ENCODE data around the gene DSC2. TPM values are rescaled to one million over a fixed set of nuclear protein-coding genes. Genes with fewer than 3 reads are reported as not detected.

The DSC2 gene
- total RNA-seq, 1 donor from 2014 or later, result 48.7 TPM

DNA sequence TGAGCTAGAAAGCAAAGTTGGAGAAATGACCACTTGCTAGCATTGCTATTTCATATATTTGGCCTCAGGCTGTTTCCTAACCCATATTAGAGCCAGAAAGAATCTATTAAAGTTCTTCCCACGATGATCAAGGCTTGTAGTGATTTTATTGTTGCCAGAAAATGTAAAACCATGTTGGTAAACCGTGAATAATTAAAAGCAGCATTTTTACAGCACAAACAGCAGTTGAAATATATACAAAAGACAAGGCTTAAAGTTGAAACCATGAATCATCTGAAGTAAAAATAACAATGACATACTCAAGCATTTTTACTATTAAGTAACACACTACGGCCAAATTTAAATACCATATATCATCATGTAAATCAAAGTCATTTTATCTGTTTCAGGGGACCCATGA is 32.0 kb downstream of the DSC2 start:
- no peak overlapping the region for H3K4me2 ChIP-seq (ENCODE audit: low read length)
- H3K36me3 ChIP-seq (ENCODE audit: insufficient read depth, low read length), result no peaks in the 10 kb centered on the region
- no peak overlapping the region for H2AFZ ChIP-seq (ENCODE audit: low read depth, low read length)
- H3K4me3 ChIP-seq (ENCODE audit: insufficient read depth, low read depth, low read length), result no peak overlapping the region
- peak; percentile 37 for DNase-seq (ENCODE audit: low read depth)
- no peaks in the 10 kb centered on the region for H3K27me3 ChIP-seq (ENCODE audit: insufficient read depth, low read length)
- peaks cover 3% of the 10 kb centered on the region for H3K4me1 ChIP-seq (ENCODE audit: insufficient read depth, low read length)
- no peaks in the 10 kb centered on the region for H3K9me3 ChIP-seq (ENCODE audit: insufficient read depth, low read depth, low read length)
- no peaks in the 10 kb centered on the region for H3K9me3 Mint-ChIP-seq (ENCODE audit: unreplicated experiment)
- H3K27ac Mint-ChIP-seq (ENCODE audit: unreplicated experiment), result no peak overlapping the region
- peaks cover 3% of the 10 kb centered on the region for H3K36me3 Mint-ChIP-seq (ENCODE audit: low read depth, unreplicated experiment)
- no peaks in the 10 kb centered on the region for H4K20me1 ChIP-seq (ENCODE audit: insufficient read depth, low read length)
- TF ChIP-seq, protein P1, sequence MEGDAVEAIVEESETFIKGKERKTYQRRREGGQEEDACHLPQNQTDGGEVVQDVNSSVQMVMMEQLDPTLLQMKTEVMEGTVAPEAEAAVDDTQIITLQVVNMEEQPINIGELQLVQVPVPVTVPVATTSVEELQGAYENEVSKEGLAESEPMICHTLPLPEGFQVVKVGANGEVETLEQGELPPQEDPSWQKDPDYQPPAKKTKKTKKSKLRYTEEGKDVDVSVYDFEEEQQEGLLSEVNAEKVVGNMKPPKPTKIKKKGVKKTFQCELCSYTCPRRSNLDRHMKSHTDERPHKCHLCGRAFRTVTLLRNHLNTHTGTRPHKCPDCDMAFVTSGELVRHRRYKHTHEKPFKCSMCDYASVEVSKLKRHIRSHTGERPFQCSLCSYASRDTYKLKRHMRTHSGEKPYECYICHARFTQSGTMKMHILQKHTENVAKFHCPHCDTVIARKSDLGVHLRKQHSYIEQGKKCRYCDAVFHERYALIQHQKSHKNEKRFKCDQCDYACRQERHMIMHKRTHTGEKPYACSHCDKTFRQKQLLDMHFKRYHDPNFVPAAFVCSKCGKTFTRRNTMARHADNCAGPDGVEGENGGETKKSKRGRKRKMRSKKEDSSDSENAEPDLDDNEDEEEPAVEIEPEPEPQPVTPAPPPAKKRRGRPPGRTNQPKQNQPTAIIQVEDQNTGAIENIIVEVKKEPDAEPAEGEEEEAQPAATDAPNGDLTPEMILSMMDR (IDR thresholded peaks at IDR 0.05; ENCODE audit: insufficient read depth, low read depth, low read length), result no peak
- TF ChIP-seq EZH2 (IDR thresholded peaks at IDR 0.05; ENCODE audit: insufficient read depth, low read length), result no peak
- H3K27ac ChIP-seq (ENCODE audit: low read depth, low read length), result no peak overlapping the region
- H3K4me1 Mint-ChIP-seq (ENCODE audit: low read depth, unreplicated experiment), result peaks cover 6% of the 10 kb centered on the region
- no peaks in the 10 kb centered on the region for H3K27me3 Mint-ChIP-seq (ENCODE audit: low read depth, unreplicated experiment)
- H3K79me2 ChIP-seq (ENCODE audit: insufficient read depth, low read length), result no peaks in the 10 kb centered on the region
- no peak for FAIRE-seq
- H3K9ac ChIP-seq (ENCODE audit: low read length), result no peak overlapping the region
- no peak overlapping the region for H3K4me3 Mint-ChIP-seq (ENCODE audit: unreplicated experiment)

- H3K79me2 ChIP-seq (ENCODE audit: insufficient read depth, low read length), result no peaks in the 10 kb centered on the region
- no peak overlapping the region for H3K4me3 Mint-ChIP-seq (ENCODE audit: unreplicated experiment)
- H3K4me1 ChIP-seq (ENCODE audit: insufficient read depth, low read length), result peaks cover 3% of the 10 kb centered on the region
- FAIRE-seq (no peak), DNase-seq (ENCODE audit: low read depth) (no peak)
- no peaks in the 10 kb centered on the region for H3K9me3 ChIP-seq (ENCODE audit: insufficient read depth, low read depth, low read length)
- H3K27ac Mint-ChIP-seq (ENCODE audit: unreplicated experiment), result no peak overlapping the region
- H3K9me3 Mint-ChIP-seq (ENCODE audit: unreplicated experiment), result no peaks in the 10 kb centered on the region
- no peak overlapping the region for H3K27ac ChIP-seq (ENCODE audit: low read depth, low read length)
- peaks cover 27% of the 10 kb centered on the region for H3K4me1 Mint-ChIP-seq (ENCODE audit: low read depth, unreplicated experiment)
- H3K4me2 ChIP-seq (ENCODE audit: low read length), result no peak overlapping the region
- no peaks in the 10 kb centered on the region for H3K27me3 Mint-ChIP-seq (ENCODE audit: low read depth, unreplicated experiment)
- H3K9ac ChIP-seq (ENCODE audit: low read length), result no peak overlapping the region
- no peaks in the 10 kb centered on the region for H4K20me1 ChIP-seq (ENCODE audit: insufficient read depth, low read length)
- TF ChIP-seq, protein P1 (IDR thresholded peaks at IDR 0.05; ENCODE audit: insufficient read depth, low read depth, low read length), result no peak
- peaks cover 3% of the 10 kb centered on the region for H3K27me3 ChIP-seq (ENCODE audit: insufficient read depth, low read length)
- no peaks in the 10 kb centered on the region for H3K36me3 ChIP-seq (ENCODE audit: insufficient read depth, low read length)
- peaks cover 5% of the 10 kb centered on the region for H3K36me3 Mint-ChIP-seq (ENCODE audit: low read depth, unreplicated experiment)
- no peak overlapping the region for H2AFZ ChIP-seq (ENCODE audit: low read depth, low read length)
- no peak overlapping the region for H3K4me3 ChIP-seq (ENCODE audit: insufficient read depth, low read depth, low read length)
Observed at GRCh38 chr18:31066266-31066665, 36.0 kb downstream of the DSC2 start.

- Histone ChIP-seq H2AFZ (ENCODE audit: low read depth, low read length) (no peak overlapping the region), H3K4me3 (ENCODE audit: insufficient read depth, low read depth, low read length) (no peak overlapping the region), H3K9ac (ENCODE audit: low read length) (no peak overlapping the region), H3K27me3 (ENCODE audit: insufficient read depth, low read length) (peaks cover 3% of the 10 kb centered on the region), H3K4me1 (ENCODE audit: insufficient read depth, low read length) (peaks cover 3% of the 10 kb centered on the region), H3K27ac (ENCODE audit: low read depth, low read length) (no peak overlapping the region), H3K9me3 (ENCODE audit: insufficient read depth, low read depth, low read length) (no peaks in the 10 kb centered on the region), H3K4me2 (ENCODE audit: low read length) (no peak overlapping the region), H3K79me2 (ENCODE audit: insufficient read depth, low read length) (no peaks in the 10 kb centered on the region), H3K36me3 (ENCODE audit: insufficient read depth, low read length) (no peaks in the 10 kb centered on the region), H4K20me1 (ENCODE audit: insufficient read depth, low read length) (no peaks in the 10 kb centered on the region)
- H3K27ac Mint-ChIP-seq (ENCODE audit: unreplicated experiment), result no peak overlapping the region
- H3K4me3 Mint-ChIP-seq (ENCODE audit: unreplicated experiment), result no peak overlapping the region
- no peak for TF ChIP-seq EZH2 (IDR thresholded peaks at IDR 0.05; ENCODE audit: insufficient read depth, low read length)
- TF ChIP-seq, protein P1 (IDR thresholded peaks at IDR 0.05; ENCODE audit: insufficient read depth, low read depth, low read length), result no peak
- H3K4me1 Mint-ChIP-seq (ENCODE audit: low read depth, unreplicated experiment), result peaks cover 33% of the 10 kb centered on the region
- H3K27me3 Mint-ChIP-seq (ENCODE audit: low read depth, unreplicated experiment), result no peaks in the 10 kb centered on the region
- peaks cover 2% of the 10 kb centered on the region for H3K36me3 Mint-ChIP-seq (ENCODE audit: low read depth, unreplicated experiment)
- H3K9me3 Mint-ChIP-seq (ENCODE audit: unreplicated experiment), result no peaks in the 10 kb centered on the region
- FAIRE-seq, result no peak
- no peak for DNase-seq (ENCODE audit: low read depth)
Observed at GRCh38 chr18:31065036-31065773, 37.0 kb downstream of the DSC2 start.
